ENCODE results near the gene TSKU. TPM values are rescaled to one million over a fixed set of nuclear protein-coding genes. Genes with fewer than 3 reads are reported as not detected.
"Not testable (repeated sequence)": the region's sequence is repeated elsewhere in the genome, so short reads cannot be mapped to it uniquely, and the experiment has no call there.

TSKU gene
- total RNA-seq, 1 donor from 2014 or later: 84.0 TPM

DNA sequence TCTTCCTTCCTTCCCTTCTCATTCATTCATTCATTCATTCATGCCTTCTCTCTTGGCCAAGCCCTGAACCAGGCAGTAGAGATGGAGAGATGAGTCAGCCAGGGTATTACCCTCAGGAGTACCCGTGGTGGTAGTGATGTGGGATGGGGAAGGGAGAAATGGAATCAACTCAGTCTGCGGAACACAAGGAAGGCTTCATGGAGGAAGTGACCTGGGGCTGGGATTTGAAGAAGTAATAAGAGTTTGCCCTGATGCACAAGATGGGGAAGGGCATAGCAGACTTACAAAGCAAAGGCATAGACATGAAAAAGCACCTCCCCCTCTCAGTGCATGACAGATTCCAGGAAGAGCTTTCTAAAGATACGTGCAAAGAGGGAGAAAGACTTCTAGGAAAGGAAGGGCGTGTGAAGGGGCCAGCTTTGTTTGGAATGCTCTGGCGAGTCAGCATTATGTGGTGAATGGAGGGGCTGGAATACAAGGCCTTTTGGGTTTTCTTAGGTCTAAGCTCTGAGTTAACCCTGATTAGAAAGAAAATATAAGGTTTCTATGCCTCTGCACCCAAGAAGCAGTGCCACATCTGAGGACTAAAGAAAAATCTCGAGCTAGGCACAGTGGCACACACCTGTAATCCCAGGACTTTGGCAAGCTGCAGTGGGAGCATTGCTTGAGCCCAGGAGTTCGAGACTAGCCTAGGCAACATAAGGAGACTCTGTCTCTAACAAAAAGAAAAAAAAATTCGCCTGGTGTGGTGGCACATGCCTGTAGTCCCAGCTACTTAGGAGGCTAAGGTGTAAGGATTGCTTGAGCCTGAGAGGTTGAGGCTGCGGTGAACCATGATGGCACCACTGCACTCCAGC lies 41.2 kb downstream of the TSKU start:
- Mint-ChIP-seq H3K36me3 (ENCODE audit: unreplicated experiment) (no peaks in the 10 kb centered on the region), H3K27me3 (ENCODE audit: unreplicated experiment) (no peaks in the 10 kb centered on the region), H3K9me3 (ENCODE audit: unreplicated experiment) (peaks cover 6% of the 10 kb centered on the region), H3K4me1 (ENCODE audit: unreplicated experiment) (peaks cover 19% of the 10 kb centered on the region), H3K4me3 (ENCODE audit: unreplicated experiment) (no peak overlapping the region), H3K27ac (ENCODE audit: unreplicated experiment) (peak overlapping the region; percentile 90)
- no peak for TF ChIP-seq CTCF (IDR thresholded peaks at IDR 0.05)
- peak; percentile 27 for DNase-seq (ENCODE audit: extremely low spot score, unreplicated experiment)

DNA sequence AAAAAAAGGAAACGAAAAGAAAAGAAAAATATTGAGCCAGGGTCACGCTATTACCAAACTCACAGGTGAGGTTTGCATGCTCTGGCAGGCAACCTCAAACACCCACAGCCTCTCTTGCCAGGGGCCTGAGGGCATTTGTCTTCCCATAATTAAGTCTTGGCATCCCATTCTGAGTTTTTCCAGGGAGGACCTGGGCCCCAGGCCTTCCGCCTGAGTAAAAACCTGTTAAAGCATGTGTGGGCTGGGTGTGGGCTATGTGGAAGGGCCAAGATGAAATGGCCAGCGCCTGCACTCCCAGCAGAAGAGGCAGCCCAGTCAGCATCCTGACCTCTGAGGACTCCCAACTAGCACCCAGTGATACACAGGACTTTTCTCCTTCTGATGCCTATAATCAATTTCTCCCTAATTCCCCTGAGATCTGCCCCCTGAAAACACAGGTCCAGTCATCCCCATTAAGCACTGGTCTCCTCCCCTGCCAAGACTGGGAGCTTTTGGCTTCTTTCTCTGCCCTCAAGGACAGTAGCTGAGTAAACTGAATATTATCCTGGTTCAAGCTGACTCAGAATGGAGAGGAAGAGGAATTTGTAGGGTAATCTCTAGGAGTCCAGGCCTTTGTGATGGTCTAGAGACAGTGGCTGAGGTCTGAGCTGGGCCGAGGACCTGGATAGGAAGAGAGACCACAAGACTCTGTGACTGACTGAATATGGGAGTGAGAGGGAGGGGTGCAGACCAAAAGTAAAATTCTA lies 42.0 kb downstream of the TSKU start:
- Mint-ChIP-seq H3K27ac (ENCODE audit: unreplicated experiment) (no peak overlapping the region), H3K9me3 (ENCODE audit: unreplicated experiment) (peaks cover 6% of the 10 kb centered on the region), H3K27me3 (ENCODE audit: unreplicated experiment) (peaks cover 2% of the 10 kb centered on the region), H3K36me3 (ENCODE audit: unreplicated experiment) (no peaks in the 10 kb centered on the region), H3K4me3 (ENCODE audit: unreplicated experiment) (no peak overlapping the region), H3K4me1 (ENCODE audit: unreplicated experiment) (peaks cover 19% of the 10 kb centered on the region)
- peak; percentile 23 for DNase-seq (ENCODE audit: extremely low spot score, unreplicated experiment)
- TF ChIP-seq CTCF (IDR thresholded peaks at IDR 0.05): no peak

- DNase-seq (ENCODE audit: extremely low spot score, unreplicated experiment): no peak
- Mint-ChIP-seq H3K36me3 (ENCODE audit: unreplicated experiment) (no peaks in the 10 kb centered on the region), H3K27ac (ENCODE audit: unreplicated experiment) (no peak overlapping the region), H3K9me3 (ENCODE audit: unreplicated experiment) (peaks cover 6% of the 10 kb centered on the region), H3K4me1 (ENCODE audit: unreplicated experiment) (peaks cover 23% of the 10 kb centered on the region), H3K27me3 (ENCODE audit: unreplicated experiment) (peaks cover 2% of the 10 kb centered on the region), H3K4me3 (ENCODE audit: unreplicated experiment) (no peak overlapping the region)
- TF ChIP-seq CTCF (IDR thresholded peaks at IDR 0.05): no peak
These were observed 42.7 kb downstream of the TSKU start for GRCh38 chr11:76825726-76826396.

DNA sequence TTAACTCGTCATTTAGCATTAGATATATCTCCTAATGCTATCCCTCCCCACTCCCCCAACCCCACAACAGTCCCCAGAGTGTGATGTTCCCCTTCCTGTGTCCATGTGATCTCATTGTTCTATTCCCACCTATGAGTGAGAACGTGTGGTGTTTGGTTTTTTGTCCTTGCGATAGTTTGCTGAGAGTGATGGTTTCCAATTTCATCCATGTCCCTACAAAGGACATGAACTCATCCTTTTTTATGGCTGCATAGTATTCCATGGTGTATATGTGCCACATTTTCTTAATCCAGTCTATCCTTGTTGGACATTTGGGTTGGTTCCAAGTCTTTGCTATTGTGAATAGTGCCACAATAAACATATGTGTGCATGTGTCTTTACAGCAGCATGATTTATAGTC lies 43.4 kb downstream of the TSKU start:
- H3K4me3 Mint-ChIP-seq (ENCODE audit: unreplicated experiment); H3K36me3 Mint-ChIP-seq (ENCODE audit: unreplicated experiment); H3K9me3 Mint-ChIP-seq (ENCODE audit: unreplicated experiment): not testable (repeated sequence)

DNA sequence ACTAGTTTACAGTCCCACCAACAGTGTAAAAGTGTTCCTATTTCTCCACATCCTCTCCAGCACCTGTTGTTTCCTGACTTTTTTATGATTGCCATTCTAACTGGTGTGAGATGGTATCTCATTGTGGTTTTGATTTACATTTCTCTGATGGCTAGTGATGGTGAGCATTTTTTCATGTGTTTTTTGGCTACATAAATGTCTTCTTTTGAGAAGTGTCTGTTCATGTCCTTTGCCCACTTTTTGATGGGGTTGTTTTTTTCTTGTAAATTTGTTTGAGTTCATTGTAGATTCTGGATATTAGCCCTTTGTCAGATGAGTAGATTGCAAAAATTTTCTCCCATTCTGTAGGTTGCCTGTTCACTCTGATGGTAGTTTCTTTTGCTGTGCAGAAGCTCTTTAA lies 43.8 kb downstream of the TSKU start:
- H3K4me1 Mint-ChIP-seq (ENCODE audit: unreplicated experiment): peaks cover 30% of the 10 kb centered on the region
- not testable (repeated sequence) for H3K9me3 Mint-ChIP-seq (ENCODE audit: unreplicated experiment); H3K4me3 Mint-ChIP-seq (ENCODE audit: unreplicated experiment); H3K27ac Mint-ChIP-seq (ENCODE audit: unreplicated experiment); H3K36me3 Mint-ChIP-seq (ENCODE audit: unreplicated experiment); H3K27me3 Mint-ChIP-seq (ENCODE audit: unreplicated experiment); DNase-seq (ENCODE audit: extremely low spot score, unreplicated experiment)

More for the DNA sequence above, 43.4 kb downstream of the TSKU start:
- H3K27me3 Mint-ChIP-seq (ENCODE audit: unreplicated experiment); DNase-seq (ENCODE audit: extremely low spot score, unreplicated experiment); H3K27ac Mint-ChIP-seq (ENCODE audit: unreplicated experiment): not testable (repeated sequence)
- peaks cover 28% of the 10 kb centered on the region for H3K4me1 Mint-ChIP-seq (ENCODE audit: unreplicated experiment)

Measured in osteocyte (in vitro differentiated cells).